Ovary (tissue), 9 donors: ENCODE data around the gene CENATAC. TPM values are rescaled to one million over a fixed set of nuclear protein-coding genes. Genes with fewer than 3 reads are reported as not detected.

Experiments
- DNase-seq, 5 donors: peaks; one replicate each; pipeline ENCODE4 v3.0.0-alpha.2; 2019 to 2020
- H3K27ac ChIP-seq, 2 donors: fragments of 200-600 bp; one replicate each; pipeline versions ENCODE4 v1.5.1 to v1.8.0; 2019 to 2022
- H3K27me3 ChIP-seq: fragments of 200-600 bp; one replicate; pipeline ENCODE4 v1.8.0; 2022
- H3K36me3 ChIP-seq: fragments of 200-600 bp; sonication (generic); one replicate; pipeline ENCODE4 v1.5.1; 2019
- H3K4me1 ChIP-seq: one replicate; pipeline ENCODE4 v1.8.1; 2013; ENCODE audit warnings: mild to moderate bottlenecking, moderate library complexity; ENCODE audit not compliant: insufficient read depth
- H3K4me3 ChIP-seq: fragments of 200-600 bp; sonication (generic); one replicate; pipeline ENCODE4 v1.5.1; 2017
- H3K9me3 ChIP-seq, 2 donors: fragments of 200-600 bp in 1 of 2; sonication (generic) in 1 of 2; one replicate each; pipeline versions ENCODE4 v1.5.1 to v1.8.1; 2013 to 2019; ENCODE audit warnings: mild to moderate bottlenecking in 1 of 2, moderate library complexity in 1 of 2
- CTCF ChIP-seq, 3 donors: fragments of 450-650 bp in 2 of 3; fragments of 200-600 bp in 1 of 3; IDR thresholded peaks; one replicate each; pipeline versions ENCODE4 v1.5.1 to v1.8.0; 2016 to 2022; ENCODE audit warnings: antibody characterized with exemption in 3 of 3, mild to moderate bottlenecking in 1 of 3
- EP300 ChIP-seq: sonication (generic); formaldehyde crosslinking; IDR thresholded peaks from one replicate; pipeline ENCODE4 v1.6.1; 2017; ENCODE audit warnings: antibody characterized with exemption
- POLR2A ChIP-seq: fragments of 450-650 bp; IDR thresholded peaks from one replicate; pipeline ENCODE4 v1.6.1; 2017; ENCODE audit warnings: antibody characterized with exemption, mild to moderate bottlenecking, moderate library complexity
- WGBS, 3 donors: extraction: QIAGEN DNeasy Blood & Tissue Kit in 1 of 3; methylation state at CpG; one replicate each; pipeline versions ENCODE4 v1.1.5 to v1.1.7; 2013 to 2017; 5-methylcytosine and 5-hydroxymethylcytosine counted together
- intact Hi-C, 4 donors: fragments of 100-400 bp; cut with DNase I; formaldehyde crosslinking; loops; one replicate each; pipeline versions ENCODE4 v1.11.0 to v1.15.1; 2022 to 2023
- polyA plus RNA-seq, 2 donors: library from polyadenylated mRNA; stranded (reverse); fragments of 200-250 nt in 1 of 2; fragments of 350-450 nt in 1 of 2; fragmentation: Illumina TruSeq in 1 of 2; extraction: RNeasy Lipid Tissue Mini Kit (QIAGEN cat#74804) in 1 of 2; gene quantifications; one replicate each; pipeline ENCODE4 v1.2.3, GENCODE V29; 2013 to 2014
- total RNA-seq, 7 donors: library from RNA; depleted of rRNA in 2 of 7; stranded (reverse); fragments of >200 nt in 2 of 7; fragmentation: NEBNext Ultra II Directional in 3 of 7; extraction: Animal tissue kit (Norgen Biotek cat#: 25700) in 3 of 7; gene quantifications; one replicate each; pipeline versions ENCODE4 v1.1.0 to v1.2.4, GENCODE V29; 2016 to 2023
- donor health status: DM: no; HTN: no; CAD: no; lungs with moderate emphysema.
- donor health status: DM: no; HTN: no; CAD: no.
- donor health status: Bipolar disorder and iron deficiency.
- donor health status: DM: yes; HTN: yes; CAD: no.
- donor health status: DM: no; HTN: no; CAD: no.
- donor health status: DM: yes; HTN: yes; CAD: no.

Gene CENATAC
- total and polyA plus RNA-seq, 9 donors, result 19.9 to 51.0 (median 26.3) TPM

DNA sequence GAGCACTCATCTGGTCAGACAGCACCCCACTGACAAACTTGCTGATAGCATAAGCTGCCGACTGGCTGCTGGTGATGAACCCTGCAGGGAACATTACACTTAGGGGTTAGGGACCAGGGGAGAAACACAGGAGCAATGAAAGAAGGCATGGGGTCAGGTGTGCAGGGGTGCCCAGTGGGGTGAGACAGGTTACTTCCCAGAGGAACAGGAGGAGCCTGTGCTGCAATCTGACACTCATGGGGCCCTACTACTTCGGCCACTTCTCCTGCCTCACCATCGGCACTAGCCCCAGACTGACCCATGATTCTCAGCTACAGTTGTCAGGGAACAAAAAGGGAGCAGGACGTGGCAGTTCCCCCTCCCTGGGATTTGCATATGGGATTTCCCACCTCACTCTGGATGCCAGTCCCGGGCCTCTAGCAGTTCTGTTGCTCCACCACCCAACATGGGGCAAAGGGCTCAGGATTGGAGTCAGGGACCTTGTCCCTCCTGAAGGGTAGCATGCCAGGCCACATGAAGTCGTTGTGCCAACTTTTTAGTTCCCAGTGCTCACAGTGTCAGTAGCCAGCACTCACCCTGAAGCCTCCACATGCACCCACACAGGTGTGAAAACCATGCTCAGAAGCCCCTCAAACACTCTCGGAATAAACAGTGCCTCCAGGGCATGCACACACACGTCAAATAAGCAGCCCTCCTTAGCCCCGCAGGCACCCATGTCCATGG lies 30.6 kb downstream of the CENATAC start:
- H3K27ac ChIP-seq, result no peak overlapping the region
- H3K27me3 ChIP-seq, result no peaks in the 10 kb centered on the region
- H3K4me3 ChIP-seq, result no peak overlapping the region
- H3K36me3 ChIP-seq, result no peaks in the 10 kb centered on the region
- 80 to 88% (median 85%) methylated on average over 9 of the region's 9 CpGs for WGBS, 3 donors
- no peak for DNase-seq
- TF ChIP-seq CTCF (IDR thresholded peaks at IDR 0.05) (no peak), EP300 (no peak), POLR2A (no peak)
- H3K4me1 ChIP-seq, result peaks cover 2% of the 10 kb centered on the region
- intact Hi-C loops, result no loop called here
- H3K9me3 ChIP-seq, result no peaks in the 10 kb centered on the region

DNA sequence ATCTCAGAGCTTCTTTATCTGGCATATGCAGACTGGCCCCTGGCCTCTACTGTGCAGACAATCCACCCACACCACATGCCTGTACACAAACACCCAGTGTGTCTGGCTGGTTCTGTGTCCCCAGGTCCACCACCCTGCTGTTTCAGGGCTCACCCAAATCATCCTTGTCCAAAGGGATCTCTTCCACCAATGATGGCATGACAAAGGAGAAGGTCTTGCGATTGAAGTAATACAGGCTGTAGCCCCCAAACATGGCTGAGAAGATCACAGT lies 31.1 kb downstream of the CENATAC start:
- WGBS, 3 donors, result 86 to 100% (median 87%) methylated on average over 1 of the region's 1 CpG
- Histone ChIP-seq H3K27ac (peak overlapping the region in 1 of 2 donors; percentile 68), H3K4me3 (no peak overlapping the region), H3K27me3 (no peaks in the 10 kb centered on the region), H3K4me1 (peaks cover 2% of the 10 kb centered on the region), H3K9me3 (no peaks in the 10 kb centered on the region), H3K36me3 (no peaks in the 10 kb centered on the region)
- no peak for TF ChIP-seq EP300
- no peak for TF ChIP-seq CTCF (IDR thresholded peaks at IDR 0.05)
- TF ChIP-seq POLR2A, result no peak
- DNase-seq, result no peak
- intact Hi-C loops, result no loop called here

- Histone ChIP-seq H3K27ac (peak overlapping the region in 1 of 2 donors; percentile 68), H3K27me3 (no peaks in the 10 kb centered on the region), H3K36me3 (no peaks in the 10 kb centered on the region), H3K9me3 (no peaks in the 10 kb centered on the region), H3K4me3 (peak overlapping the region; percentile 53), H3K4me1 (peaks cover 2% of the 10 kb centered on the region)
- 47 to 58% (median 52%) methylated on average over 10 of the region's 10 CpGs for WGBS, 3 donors
- DNase-seq, result peak in 2 of 5 donors; percentile 56
- intact Hi-C loops, result loop anchor here in 1 of 4 donors (10.0 kb wide), 1 partner anchor 165 kb away; no protein-coding TSS in a partner anchor
- TF ChIP-seq CTCF (IDR thresholded peaks at IDR 0.05), result no peak
- TF ChIP-seq POLR2A, result no peak
- no peak for TF ChIP-seq EP300
Observed at GRCh38 chr11:119029340-119030028, 31.5 kb downstream of the CENATAC start.

GRCh38 chr11:119030029-119030328 lies 32.0 kb downstream of the CENATAC start:
- Histone ChIP-seq H3K36me3 (no peaks in the 10 kb centered on the region), H3K9me3 (no peaks in the 10 kb centered on the region), H3K4me1 (peaks cover 2% of the 10 kb centered on the region), H3K27me3 (no peaks in the 10 kb centered on the region), H3K4me3 (peak overlapping the region; percentile 53), H3K27ac (peak overlapping the region; percentile 18 to 68)
- WGBS, 3 donors, result 5 to 10% (median 7%) methylated on average over 13 of the region's 13 CpGs
- no peak for DNase-seq
- intact Hi-C loops, result loop anchor here in 1 of 4 donors (10.0 kb wide), 1 partner anchor 165 kb away; no protein-coding TSS in a partner anchor
- TF ChIP-seq POLR2A (no peak), CTCF (IDR thresholded peaks at IDR 0.05) (no peak), EP300 (no peak)
